GM19395 (cell line): Measurements from ENCODE around the gene INF2.
A peak's percentile ranks its signal among the peaks of the same experiment; 100 is the strongest.
"Not testable (repeated sequence)": the region's sequence is repeated elsewhere in the genome, so short reads cannot be mapped to it uniquely, and the experiment has no call there.

Experiments
- ATAC-seq: cut with Tn5 transposase; IDR thresholded peaks from one replicate; pipeline ENCODE4 v1.9.1; 2021; ENCODE audit warnings: mild to moderate bottlenecking, moderate library complexity; ENCODE audit not compliant: unreplicated experiment

Gene INF2

GRCh38 chr14:104656014-104656714 lies 33.3 kb upstream of the INF2 start:
- no peak for ATAC-seq

GRCh38 chr14:104657101-104657524 lies 32.3 kb upstream of the INF2 start:
- ATAC-seq, result no peak

- ATAC-seq, result no peak
Measured at GRCh38 chr14:104657563-104658324, 31.7 kb upstream of the INF2 start.

- ATAC-seq, result no peak
Measured at GRCh38 chr14:104658325-104658712, 31.1 kb upstream of the INF2 start.

- ATAC-seq, result no peak
Measured at GRCh38 chr14:104659146-104659545, 30.3 kb upstream of the INF2 start.

- no peak for ATAC-seq
Measured at GRCh38 chr14:104659764-104660523, 29.5 kb upstream of the INF2 start.

- ATAC-seq, result peak; percentile 47
Measured at GRCh38 chr14:104660597-104660996, 28.8 kb upstream of the INF2 start.

GRCh38 chr14:104661086-104661485 lies 28.3 kb upstream of the INF2 start:
- no peak for ATAC-seq

- ATAC-seq, result not testable (repeated sequence)
Measured at GRCh38 chr14:104661528-104662157, 27.8 kb upstream of the INF2 start.

GRCh38 chr14:104662472-104662871 lies 26.9 kb upstream of the INF2 start:
- ATAC-seq, result not testable (repeated sequence)

- ATAC-seq, result no peak
Measured at GRCh38 chr14:104664107-104664506, 25.3 kb upstream of the INF2 start.

GRCh38 chr14:104664588-104664987 lies 24.8 kb upstream of the INF2 start:
- ATAC-seq, result no peak

- ATAC-seq, result no peak
Measured at GRCh38 chr14:104665114-104665656, 24.2 kb upstream of the INF2 start.

- ATAC-seq, result no peak
Measured at GRCh38 chr14:104665657-104666522, 23.5 kb upstream of the INF2 start.

GRCh38 chr14:104666523-104666895 lies 22.9 kb upstream of the INF2 start:
- ATAC-seq, result not testable (repeated sequence)

GRCh38 chr14:104666981-104667380 lies 22.4 kb upstream of the INF2 start:
- no peak for ATAC-seq

GRCh38 chr14:104669697-104670096 lies 19.7 kb upstream of the INF2 start:
- ATAC-seq, result no peak

GRCh38 chr14:104671330-104671977 lies 18.0 kb upstream of the INF2 start:
- not testable (repeated sequence) for ATAC-seq

GRCh38 chr14:104672119-104672518 lies 17.3 kb upstream of the INF2 start:
- not testable (repeated sequence) for ATAC-seq
